Cardiac muscle cell (in vitro differentiated cells and primary cell): ENCODE results near the gene RNF208. TPM values are rescaled to one million over a fixed set of nuclear protein-coding genes. Genes with fewer than 3 reads are reported as not detected.
"Not testable (repeated sequence)": the region's sequence is repeated elsewhere in the genome, so short reads cannot be mapped to it uniquely, and the experiment has no call there.

Source experiments
- DNase-seq, 2 donors: peaks; one replicate each; pipeline versions ENCODE4 v3.0.0 to v3.0.0-alpha.2; 2010 to 2017; ENCODE audit warnings: low read depth in 1 of 2, low spot score in 1 of 2
- H3K27ac ChIP-seq: fragments of 200-600 bp; sonication (generic); 2 replicates; pipeline ENCODE4 v1.5.1; 2016
- H3K27me3 ChIP-seq: fragments of 200-600 bp; sonication (generic); 2 replicates; pipeline ENCODE4 v1.6.0; 2016; ENCODE audit warnings: control low read depth
- H3K36me3 ChIP-seq: fragments of 200-600 bp; sonication (generic); 2 replicates; pipeline ENCODE4 v1.5.1; 2016; ENCODE audit warnings: control low read depth
- H3K4me1 ChIP-seq: fragments of 200-600 bp; sonication (generic); 2 replicates; pipeline ENCODE4 v1.8.1; 2017; ENCODE audit warnings: low read depth, mild to moderate bottlenecking, mixed run types
- H3K4me3 ChIP-seq: fragments of 200-600 bp; sonication (generic); 2 replicates; pipeline ENCODE4 v1.5.1; 2016; ENCODE audit warnings: mild to moderate bottlenecking
- H3K9me3 ChIP-seq: fragments of 200-600 bp; sonication (generic); 2 replicates; pipeline ENCODE4 v1.5.1; 2017; ENCODE audit warnings: low read depth, mild to moderate bottlenecking, control low read depth
- CTCF ChIP-seq: IDR thresholded peaks from 2 replicates; pipeline ENCODE4 v1.5.1; 2012; ENCODE audit warnings: low read depth, mild to moderate bottlenecking, low read length
- polyA plus RNA-seq: library from polyadenylated mRNA; unstranded; fragments of >200 nt; fragmentation: Nextera tagmentation; extraction: Ambion mirVana; gene quantifications from 2 replicates; pipeline ENCODE4 v1.2.1, GENCODE V29; 2016
- total RNA-seq: library from RNA; depleted of rRNA; stranded (reverse); fragments of >200 nt; gene quantifications from 2 replicates; pipeline ENCODE4 v1.2.3, GENCODE V29; 2016

Gene RNF208
- total and polyA plus RNA-seq, 2 experiments from 2014 or later = 6.1 to 23.1 TPM

- Histone ChIP-seq H3K36me3 (peaks cover 14% of the 10 kb centered on the region), H3K27me3 (no peaks in the 10 kb centered on the region), H3K4me3 (no peak overlapping the region), H3K9me3 (no peaks in the 10 kb centered on the region), H3K27ac (no peak overlapping the region), H3K4me1 (no peaks in the 10 kb centered on the region)
- DNase-seq = no peak
- TF ChIP-seq CTCF = no peak
Observed at GRCh38 chr9:137263506-137263905, 41.5 kb upstream of the RNF208 start.

- Histone ChIP-seq H3K27me3 (no peaks in the 10 kb centered on the region), H3K36me3 (peaks cover 14% of the 10 kb centered on the region)
- no peak for TF ChIP-seq CTCF
Observed at GRCh38 chr9:137262909-137263285, 40.9 kb upstream of the RNF208 start.

DNA sequence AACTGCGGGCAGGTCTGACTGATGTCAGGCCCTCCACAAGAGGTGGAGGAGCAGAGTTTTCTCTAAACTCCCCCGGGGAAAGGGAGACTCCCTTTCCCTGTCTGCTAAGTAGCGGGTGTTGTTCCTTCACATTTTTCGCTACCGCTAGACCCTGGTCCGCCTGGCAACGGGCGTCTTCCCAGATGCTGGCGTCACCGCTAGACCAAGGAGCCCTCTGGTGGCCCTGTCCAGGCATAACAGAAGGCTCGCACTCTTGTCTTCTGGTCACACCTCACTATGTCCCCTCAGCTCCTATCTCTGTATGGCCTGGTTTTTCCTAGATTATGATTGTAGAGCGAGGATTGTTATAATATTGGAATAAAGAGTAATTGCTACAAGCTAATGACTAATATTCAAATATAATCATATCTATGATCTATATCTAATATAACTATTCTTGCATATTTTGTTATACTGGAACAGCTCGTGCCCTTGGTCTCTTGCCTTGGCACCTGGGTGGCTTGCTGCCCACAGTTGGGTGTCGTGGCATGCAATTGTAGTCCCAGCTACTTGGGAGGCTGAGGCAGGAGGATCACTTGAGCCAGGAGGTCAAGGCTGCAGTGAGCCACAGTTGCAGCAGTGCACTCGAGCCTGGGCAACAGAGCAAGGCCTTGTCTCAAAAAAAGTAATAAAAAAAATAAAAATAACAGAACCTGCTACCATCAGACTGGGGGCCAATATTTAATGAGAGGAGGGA, 40.3 kb upstream of the RNF208 start:
- peak in 1 of 2 donors; percentile 61 for DNase-seq
- peaks cover 14% of the 10 kb centered on the region for H3K36me3 ChIP-seq
- TF ChIP-seq CTCF = peak; percentile 46

More at GRCh38 chr9:137262909-137263285, 40.9 kb upstream of the RNF208 start:
- no peak for DNase-seq
- no peaks in the 10 kb centered on the region for H3K4me1 ChIP-seq
- H3K4me3 ChIP-seq = no peak overlapping the region
- H3K27ac ChIP-seq = no peak overlapping the region
- H3K9me3 ChIP-seq = no peaks in the 10 kb centered on the region

DNA sequence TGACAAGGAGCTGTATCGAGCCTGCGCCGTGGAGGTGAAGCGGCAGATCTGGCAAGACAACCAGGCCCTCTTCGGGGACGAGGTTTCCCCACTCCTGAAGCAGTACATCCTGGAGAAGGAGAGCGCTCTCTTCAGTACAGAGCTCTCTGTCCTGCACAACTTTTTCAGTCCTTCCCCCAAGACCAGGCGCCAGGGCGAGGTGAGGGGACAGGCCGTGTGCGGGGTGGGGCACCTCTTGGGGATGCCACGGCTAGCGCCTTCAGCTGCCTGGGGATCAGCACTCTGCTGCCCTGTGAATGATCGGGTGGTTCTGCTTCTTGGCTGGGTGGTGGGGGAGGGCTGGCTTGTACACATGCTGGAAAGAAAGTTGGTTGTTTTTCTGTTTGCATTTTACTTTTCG, 34.8 kb upstream of the RNF208 start:
- no peak for DNase-seq
- H3K27ac ChIP-seq = no peak overlapping the region
- no peak overlapping the region for H3K4me3 ChIP-seq
- TF ChIP-seq CTCF = no peak
- H3K4me1 ChIP-seq = peaks cover 19% of the 10 kb centered on the region
- H3K9me3 ChIP-seq = no peaks in the 10 kb centered on the region
- H3K36me3 ChIP-seq = peaks cover 7% of the 10 kb centered on the region
- H3K27me3 ChIP-seq = no peaks in the 10 kb centered on the region

More for the DNA sequence above, 40.3 kb upstream of the RNF208 start:
- H3K9me3 ChIP-seq, H3K27me3 ChIP-seq, H3K4me3 ChIP-seq, H3K4me1 ChIP-seq, H3K27ac ChIP-seq: not testable (repeated sequence)

- Histone ChIP-seq H3K4me3 (peak overlapping the region; percentile 98), H3K36me3 (peaks cover 7% of the 10 kb centered on the region), H3K4me1 (peaks cover 19% of the 10 kb centered on the region), H3K27ac (no peak overlapping the region), H3K27me3 (no peaks in the 10 kb centered on the region), H3K9me3 (no peaks in the 10 kb centered on the region)
- TF ChIP-seq CTCF = no peak
- DNase-seq = no peak
Observed at GRCh38 chr9:137256362-137256761, 34.3 kb upstream of the RNF208 start.
